Stomach (tissue), 9 donors: ENCODE results near the gene XPO5. TPM values are rescaled to one million over a fixed set of nuclear protein-coding genes. Genes with fewer than 3 reads are reported as not detected.

ENCODE experiments used
- DNase-seq, 2 donors: peaks; one replicate each; pipeline versions ENCODE4 v3.0.0 to v3.0.0-alpha.2; 2013 to 2019
- H3K27ac ChIP-seq, 5 donors: fragments of 200-600 bp in 4 of 5; sonication (generic) in 4 of 5; one replicate each; pipeline ENCODE4 v1.5.1; 2013 to 2019; ENCODE audit warnings: mild to moderate bottlenecking in 1 of 5, moderate library complexity in 1 of 5
- H3K27me3 ChIP-seq, 3 donors: fragments of 200-600 bp; sonication (generic); one replicate each; pipeline ENCODE4 v1.5.1; 2017 to 2019; ENCODE audit warnings: mixed run types in 1 of 3
- H3K36me3 ChIP-seq, 4 donors: fragments of 200-600 bp; sonication (generic); 1 replicate in 3 of 4; 2 replicates in 1 of 4; pipeline ENCODE4 v1.5.1; 2016 to 2019
- H3K4me1 ChIP-seq, 4 donors: fragments of 200-600 bp; sonication (generic); one replicate each; pipeline ENCODE4 v1.5.1; 2016 to 2019
- H3K4me3 ChIP-seq, 4 donors: fragments of 200-600 bp; sonication (generic) in 3 of 4; one replicate each; pipeline ENCODE4 v1.5.1; 2016 to 2019; ENCODE audit warnings: mild to moderate bottlenecking in 1 of 4
- H3K9me3 ChIP-seq, 4 donors: fragments of 200-600 bp; sonication (generic); one replicate each; pipeline ENCODE4 v1.5.1; 2016 to 2019
- CTCF ChIP-seq, 7 experiments: fragments of 450-650 bp in 4 of 7; fragments of 200-600 bp in 3 of 7; sonication (generic) in 3 of 7; IDR thresholded peaks; one replicate each; pipeline ENCODE4 v1.5.1; 2016 to 2019; ENCODE audit warnings: antibody characterized with exemption in 7 of 7, control low read depth in 2 of 7, mild to moderate bottlenecking in 1 of 7
- EP300 ChIP-seq: sonication (generic); formaldehyde crosslinking; IDR thresholded peaks from one replicate; pipeline ENCODE4 v1.6.1; 2017; ENCODE audit warnings: antibody characterized with exemption
- POLR2A ChIP-seq, 4 donors: fragments of 450-650 bp; IDR thresholded peaks; one replicate each; pipeline ENCODE4 v1.6.1; 2016; ENCODE audit warnings: antibody characterized with exemption in 4 of 4, control low read depth in 2 of 4, mild to moderate bottlenecking in 1 of 4, moderate library complexity in 1 of 4
- POLR2AphosphoS5 ChIP-seq, 3 donors: sonication (generic); formaldehyde crosslinking; IDR thresholded peaks; one replicate each; pipeline ENCODE4 v1.6.1; 2016; ENCODE audit warnings: antibody characterized with exemption in 3 of 3
- WGBS, 5 donors: extraction: QIAGEN DNeasy Blood & Tissue Kit in 3 of 5; methylation state at CpG; one replicate each; pipeline versions ENCODE4 v1.1.5 to v1.1.7; 2013 to 2018; 5-methylcytosine and 5-hydroxymethylcytosine counted together
- intact Hi-C: fragments of 100-400 bp; cut with DNase I; formaldehyde crosslinking; loops from one replicate; pipeline ENCODE4 v1.15.1; 2023; ENCODE audit warnings: low total_unique reads
- polyA plus RNA-seq, 3 donors: library from polyadenylated mRNA; stranded (reverse); fragments of 200-250 nt; gene quantifications; one replicate each; pipeline ENCODE4 v1.2.3, GENCODE V29; 2013
- total RNA-seq, 5 donors: library from RNA; depleted of rRNA; stranded (reverse); fragments of >200 nt; gene quantifications; one replicate each; pipeline versions ENCODE4 v1.1.0 to v1.2.3, GENCODE V29; 2014 to 2016
- donor health status: healthy with polysubstance abuse.
- donor health status: Bipolar disorder and iron deficiency.
- donor health status: healthy.

The XPO5 gene
- total and polyA plus RNA-seq, 8 donors = 4.6 to 46.1 (median 19.0) TPM

DNA sequence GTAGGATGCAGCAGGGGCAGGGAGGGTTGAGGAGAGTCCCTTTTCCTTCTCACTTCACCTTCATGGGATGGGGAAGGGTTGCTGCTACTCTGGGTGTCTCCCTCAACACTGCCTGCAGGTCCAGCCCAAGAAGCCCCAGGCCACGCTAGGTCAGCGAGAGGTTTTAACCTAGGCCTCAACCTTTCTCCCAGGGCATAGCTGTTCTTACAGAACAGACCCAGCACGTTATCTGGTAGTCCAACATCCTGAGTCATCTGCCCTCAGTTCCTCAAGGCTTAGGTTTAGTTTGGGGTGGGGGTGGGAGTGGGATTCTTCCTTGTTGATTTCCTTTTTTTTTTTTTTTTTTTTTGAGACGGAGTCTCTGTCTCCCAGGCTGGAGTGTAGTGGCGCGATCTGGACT, 81.5 kb downstream of the XPO5 start:
- Histone ChIP-seq H3K4me3 (no peak overlapping the region), H3K36me3 (peaks cover 15 to 30% (median 26%) of the 10 kb centered on the region in 4 donors), H3K27me3 (no peaks in the 10 kb centered on the region), H3K27ac (no peak overlapping the region), H3K4me1 (peaks cover 12 to 50% (median 39%) of the 10 kb centered on the region in 4 donors), H3K9me3 (no peaks in the 10 kb centered on the region)
- WGBS, 5 donors = 82 to 92% (median 91%) methylated on average over 5 to 6 of the region's 6 CpGs
- TF ChIP-seq POLR2A (IDR thresholded peaks at IDR 0.05) (no peak), EP300 (no peak), CTCF (IDR thresholded peaks at IDR 0.05) (no peak)
- intact Hi-C loops = no loop called here
- DNase-seq = no peak

DNA sequence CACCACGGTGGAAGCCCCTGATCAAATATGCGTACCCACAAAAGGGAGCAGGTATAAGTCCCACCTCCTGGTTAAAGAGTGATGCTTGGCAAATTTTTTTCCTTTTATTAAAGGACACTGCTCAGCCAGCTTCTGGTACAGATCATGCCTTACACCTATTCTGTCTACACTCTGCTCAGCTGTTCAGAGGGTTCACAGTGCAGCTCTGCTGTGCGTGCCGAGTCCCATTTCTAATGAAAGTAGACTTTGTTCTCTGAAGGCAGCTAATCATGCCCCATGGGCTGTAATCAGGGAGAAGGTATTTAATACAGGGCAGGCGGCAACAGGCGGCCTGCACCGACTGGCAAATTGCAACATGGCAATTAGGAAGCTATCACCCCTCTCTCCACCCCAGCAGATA, 82.0 kb downstream of the XPO5 start:
- peak in 1 of 2 donors; percentile 76 for DNase-seq
- intact Hi-C loops = no loop called here
- H3K27ac ChIP-seq = peak overlapping the region in 3 of 5 donors; percentile 7 to 42 (median 8)
- H3K4me1 ChIP-seq = peaks cover 12 to 50% (median 34%) of the 10 kb centered on the region in 4 donors
- no peaks in the 10 kb centered on the region for H3K27me3 ChIP-seq
- peaks cover 10 to 29% (median 21%) of the 10 kb centered on the region in 4 donors for H3K36me3 ChIP-seq
- 37 to 78% (median 53%) methylated on average over 7 of the region's 7 CpGs for WGBS, 5 donors
- TF ChIP-seq POLR2A (IDR thresholded peaks at IDR 0.05) = no peak
- peak in 1 of 3 donors; percentile 53 for TF ChIP-seq POLR2AphosphoS5 (IDR thresholded peaks at IDR 0.05)
- no peak overlapping the region for H3K4me3 ChIP-seq
- H3K9me3 ChIP-seq = no peaks in the 10 kb centered on the region

GRCh38 chr6:43493230-43493629, 82.6 kb downstream of the XPO5 start:
- TF ChIP-seq POLR2AphosphoS5 (IDR thresholded peaks at IDR 0.05) (no peak), EP300 (no peak), CTCF (IDR thresholded peaks at IDR 0.05) (no peak), POLR2A (IDR thresholded peaks at IDR 0.05) (no peak)
- Histone ChIP-seq H3K4me3 (no peak overlapping the region), H3K27ac (peak overlapping the region in 1 of 5 donors; percentile 42), H3K27me3 (no peaks in the 10 kb centered on the region), H3K9me3 (no peaks in the 10 kb centered on the region), H3K36me3 (peaks cover 4 to 23% (median 15%) of the 10 kb centered on the region in 4 donors), H3K4me1 (peaks cover 15 to 50% (median 34%) of the 10 kb centered on the region in 4 donors)
- DNase-seq = no peak
- WGBS, 5 donors = 41 to 72% (median 52%) methylated on average over 2 of the region's 2 CpGs
- intact Hi-C loops = no loop called here

- no peak for DNase-seq
- Histone ChIP-seq H3K4me1 (peaks cover 15 to 50% (median 34%) of the 10 kb centered on the region in 4 donors), H3K9me3 (no peaks in the 10 kb centered on the region), H3K4me3 (no peak overlapping the region), H3K27me3 (no peaks in the 10 kb centered on the region), H3K36me3 (peaks cover 0 to 17% (median 9%) of the 10 kb centered on the region in 4 donors), H3K27ac (peak overlapping the region in 2 of 5 donors; percentile 51 to 55)
- intact Hi-C loops = no loop called here
- TF ChIP-seq POLR2A (IDR thresholded peaks at IDR 0.05) = no peak
- TF ChIP-seq EP300 = no peak
- TF ChIP-seq CTCF (IDR thresholded peaks at IDR 0.05) = no peak
- TF ChIP-seq POLR2AphosphoS5 (IDR thresholded peaks at IDR 0.05) = no peak
- WGBS, 5 donors = 69 to 76% (median 71%) methylated on average over 2 to 3 of the region's 3 CpGs
Measured at GRCh38 chr6:43492673-43493072, 83.2 kb downstream of the XPO5 start.
